DOHH2 (cell line): ENCODE measurements around the gene BDNF.

Source experiments
- EZH2phosphoT487 ChIP-seq: fragments of 200-600 bp; sonication (generic); IDR thresholded peaks from 2 replicates; pipeline ENCODE4 v1.6.1; 2017; ENCODE audit warnings: borderline replicate concordance, mild to moderate bottlenecking, antibody characterized with exemption, low read length, moderate library complexity, mixed read lengths
- TF ChIP-seq, protein P1 (sequence below): fragments of 200-600 bp; sonication (generic); IDR thresholded peaks from one replicate; pipeline ENCODE4 v1.5.1; 2014; ENCODE audit warnings: antibody characterized with exemption, mild to moderate bottlenecking, low read depth, low read length; ENCODE audit not compliant: poor library complexity, severe bottlenecking

DNA sequence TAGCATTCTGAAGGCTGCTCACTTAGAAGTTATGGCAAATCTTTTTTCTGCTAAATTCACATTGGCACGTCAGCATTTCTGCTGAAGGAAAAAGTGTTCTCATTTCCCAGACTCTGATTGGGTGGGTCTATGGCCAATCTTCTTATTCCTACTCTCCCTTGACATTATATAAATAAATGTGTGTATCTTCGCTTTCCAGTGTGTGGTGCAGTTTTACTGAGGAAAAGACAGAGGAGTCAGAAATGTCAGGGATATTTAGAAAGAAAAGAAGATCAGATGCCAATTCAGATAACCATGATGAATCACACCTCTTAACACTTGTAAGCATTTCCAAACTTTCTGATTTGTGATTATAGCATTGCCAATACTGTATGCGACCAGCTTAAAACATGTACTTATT lies 3.2 kb upstream of the BDNF start:
- TF ChIP-seq, protein P1, sequence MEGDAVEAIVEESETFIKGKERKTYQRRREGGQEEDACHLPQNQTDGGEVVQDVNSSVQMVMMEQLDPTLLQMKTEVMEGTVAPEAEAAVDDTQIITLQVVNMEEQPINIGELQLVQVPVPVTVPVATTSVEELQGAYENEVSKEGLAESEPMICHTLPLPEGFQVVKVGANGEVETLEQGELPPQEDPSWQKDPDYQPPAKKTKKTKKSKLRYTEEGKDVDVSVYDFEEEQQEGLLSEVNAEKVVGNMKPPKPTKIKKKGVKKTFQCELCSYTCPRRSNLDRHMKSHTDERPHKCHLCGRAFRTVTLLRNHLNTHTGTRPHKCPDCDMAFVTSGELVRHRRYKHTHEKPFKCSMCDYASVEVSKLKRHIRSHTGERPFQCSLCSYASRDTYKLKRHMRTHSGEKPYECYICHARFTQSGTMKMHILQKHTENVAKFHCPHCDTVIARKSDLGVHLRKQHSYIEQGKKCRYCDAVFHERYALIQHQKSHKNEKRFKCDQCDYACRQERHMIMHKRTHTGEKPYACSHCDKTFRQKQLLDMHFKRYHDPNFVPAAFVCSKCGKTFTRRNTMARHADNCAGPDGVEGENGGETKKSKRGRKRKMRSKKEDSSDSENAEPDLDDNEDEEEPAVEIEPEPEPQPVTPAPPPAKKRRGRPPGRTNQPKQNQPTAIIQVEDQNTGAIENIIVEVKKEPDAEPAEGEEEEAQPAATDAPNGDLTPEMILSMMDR: no peak
- no peak for TF ChIP-seq EZH2phosphoT487
